Amniotic stem cell (primary cell): ENCODE results near the gene MARVELD3.
"Not testable (repeated sequence)": the region's sequence is repeated elsewhere in the genome, so short reads cannot be mapped to it uniquely, and the experiment has no call there.

Source experiments
- DNase-seq: peaks from one replicate; lab custom pipeline; 2025; lab: John Stamatoyannopoulos, UW

The MARVELD3 gene

DNA sequence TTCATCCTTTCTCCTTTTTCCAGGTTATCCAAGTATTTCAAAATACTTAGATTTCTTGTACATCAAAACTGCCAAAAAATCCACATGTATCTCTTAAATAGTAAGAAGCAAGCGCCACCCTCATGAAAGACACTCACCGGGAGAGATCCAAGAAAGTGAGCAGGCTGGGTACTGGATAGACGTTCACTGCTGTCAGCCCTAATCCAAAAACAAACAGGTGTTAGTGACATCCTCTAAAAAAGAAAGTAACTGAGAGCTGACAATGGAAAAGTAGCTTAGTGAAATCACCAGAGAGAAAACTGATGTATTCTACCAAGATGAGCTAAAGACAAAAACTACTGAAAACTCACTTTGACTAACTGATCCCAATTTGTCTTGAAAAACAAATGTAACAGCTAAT lies 46.1 kb downstream of the MARVELD3 start:
- no peak for DNase-seq

DNA sequence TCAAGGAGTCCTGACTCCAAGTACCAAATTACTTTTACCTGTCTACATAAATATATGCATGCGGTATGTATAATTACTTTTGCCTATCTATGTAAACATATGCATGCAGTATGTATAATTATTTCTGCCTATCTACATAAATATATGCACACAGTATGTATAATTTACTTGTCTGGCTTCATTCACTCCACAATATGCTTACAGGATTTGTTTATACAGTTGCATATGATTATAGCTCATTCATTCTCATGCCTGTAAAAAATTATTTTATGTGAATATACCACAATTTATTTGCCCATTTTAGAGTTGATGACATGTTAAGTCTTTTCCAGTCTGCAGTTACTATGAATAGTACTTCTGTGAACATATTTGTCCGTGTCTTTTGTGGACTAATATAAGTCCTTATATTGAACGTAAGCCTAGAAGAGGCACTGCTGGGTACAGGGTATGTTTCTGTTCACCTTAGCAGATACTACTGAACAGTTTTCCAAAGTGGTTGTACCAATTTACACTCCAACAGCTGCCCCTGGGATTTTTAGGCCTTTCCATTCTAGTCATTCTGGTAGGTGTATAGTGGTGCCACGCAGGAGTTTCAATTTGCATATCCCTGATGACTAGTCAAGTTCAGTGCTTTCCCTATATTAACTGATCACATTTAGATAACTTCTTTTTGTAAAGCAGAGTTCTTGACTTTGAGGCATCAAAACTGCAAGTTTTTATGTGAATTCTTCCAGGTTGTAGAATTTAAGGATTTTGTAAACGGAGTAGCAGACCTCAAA lies 47.0 kb downstream of the MARVELD3 start:
- no peak for DNase-seq

DNA sequence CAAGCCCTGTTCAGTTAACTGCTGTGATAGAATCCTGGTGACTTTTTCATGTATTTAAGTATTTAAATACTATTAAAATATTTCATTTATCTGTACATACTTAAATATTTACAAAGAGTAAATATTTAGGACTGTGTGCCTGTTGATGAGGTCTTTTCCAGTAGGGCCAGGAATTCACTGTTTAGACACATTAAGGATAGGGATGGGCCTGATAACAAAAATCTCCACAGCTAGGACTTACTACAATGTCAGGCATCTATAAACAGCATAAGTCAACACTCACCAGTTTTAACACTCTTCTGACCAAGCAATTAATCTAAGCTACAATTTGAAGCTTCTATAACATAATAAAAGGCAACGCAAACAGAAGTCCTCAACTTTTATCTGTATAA lies 47.6 kb downstream of the MARVELD3 start:
- DNase-seq: no peak

DNA sequence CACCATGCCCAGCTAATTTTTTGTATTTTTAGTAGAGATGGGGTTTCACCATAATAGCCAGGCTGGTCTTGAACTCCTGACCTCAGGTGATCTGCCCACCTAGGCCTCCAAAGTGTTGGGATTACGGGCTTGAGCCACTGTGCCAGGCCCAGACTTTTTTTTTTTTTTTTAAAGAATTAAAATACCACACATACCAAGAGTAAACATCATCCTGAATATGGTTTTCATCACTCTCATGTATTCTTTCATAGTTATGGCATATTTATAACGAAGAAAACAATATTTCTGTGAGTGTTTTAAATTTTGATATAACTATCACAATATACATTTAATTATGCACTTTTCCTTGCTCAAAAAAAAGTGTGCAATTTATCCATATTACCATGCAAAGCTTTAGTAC lies 48.2 kb downstream of the MARVELD3 start:
- DNase-seq: no peak

DNA sequence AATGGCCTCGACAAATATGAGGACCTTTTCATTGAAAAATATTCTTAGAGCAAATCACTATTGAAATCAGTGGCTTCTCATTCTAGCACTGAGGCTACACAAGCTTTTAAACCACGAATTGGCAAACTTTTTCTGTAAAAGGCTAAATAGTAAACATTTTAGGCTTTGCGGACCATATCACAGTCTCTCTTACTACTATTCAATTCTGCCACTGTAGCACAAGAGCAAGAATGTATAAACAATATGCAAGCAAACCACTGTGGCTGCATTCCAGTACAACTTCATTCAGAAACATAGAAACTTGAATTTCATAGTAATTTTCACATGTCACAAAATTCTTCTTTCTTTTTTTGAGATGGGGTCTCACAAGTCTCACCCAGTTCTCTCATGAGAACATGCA lies 49.4 kb downstream of the MARVELD3 start:
- DNase-seq: no peak

DNA sequence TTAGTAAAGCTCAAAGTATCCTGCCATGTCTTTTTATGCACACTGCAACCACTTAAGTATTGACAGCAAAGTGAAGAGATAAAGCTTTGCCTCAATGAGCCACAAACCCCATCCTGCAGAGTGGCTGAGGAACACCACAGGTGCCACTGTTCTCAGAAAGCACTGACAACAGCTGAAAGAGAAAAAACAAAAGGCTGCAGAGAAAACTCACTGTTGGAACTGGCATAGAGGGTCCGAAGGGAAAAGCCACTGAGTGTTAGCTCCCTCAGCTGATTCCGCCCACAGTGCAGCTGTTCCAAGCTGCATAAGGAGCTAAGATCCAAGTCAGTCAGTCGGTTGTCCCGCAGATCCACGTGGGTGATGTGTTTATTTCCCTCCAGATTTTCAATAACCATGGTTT lies 50.3 kb downstream of the MARVELD3 start:
- DNase-seq: no peak

DNA sequence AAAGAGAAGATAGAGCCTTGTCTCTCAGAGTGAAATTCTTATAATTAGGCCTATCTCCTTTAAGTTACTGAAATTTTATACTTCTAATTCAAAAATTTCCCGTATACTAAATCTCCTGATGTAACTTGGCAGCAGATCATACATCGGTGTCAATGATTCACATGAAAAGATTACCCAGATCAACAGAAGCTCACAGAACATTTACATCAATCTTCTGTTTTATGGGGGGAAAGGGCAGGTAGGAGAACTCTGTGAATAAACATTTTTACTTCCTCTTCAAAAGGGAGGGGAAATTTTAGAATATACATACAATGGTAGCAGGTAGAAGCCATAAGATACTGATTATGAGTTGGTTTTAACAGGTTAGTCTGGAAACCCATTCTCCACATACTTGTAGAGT lies 55.4 kb downstream of the MARVELD3 start:
- DNase-seq: no peak

DNA sequence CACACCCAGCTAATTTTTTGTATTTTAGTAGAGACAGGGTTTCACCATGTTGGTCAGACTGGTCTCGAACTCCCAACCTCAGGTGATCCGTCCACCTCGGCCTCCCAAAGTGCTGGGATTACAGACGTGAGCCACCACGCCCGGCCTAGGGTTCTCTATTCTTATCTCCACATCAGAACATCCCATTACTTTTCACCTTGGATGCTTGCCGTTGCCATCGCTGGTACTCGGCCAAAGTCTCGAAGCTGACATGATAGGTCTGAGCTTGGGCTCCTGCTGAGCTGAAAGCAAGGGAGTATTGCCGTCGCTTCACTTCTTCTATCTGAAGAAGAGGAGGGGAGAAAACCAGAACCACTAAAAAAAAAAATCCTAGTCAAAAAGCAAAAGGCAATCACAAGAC lies 58.3 kb downstream of the MARVELD3 start:
- not testable (repeated sequence) for DNase-seq
